Epithelial cell of proximal tubule (primary cell): ENCODE data around the gene PRKAR1B. TPM values are rescaled to one million over a fixed set of nuclear protein-coding genes. Genes with fewer than 3 reads are reported as not detected.

Source experiments
- DNase-seq: peaks from one replicate; pipeline ENCODE4 v3.0.0-alpha.2; 2011; ENCODE audit warnings: low read depth
- H3K4me3 ChIP-seq: 2 replicates; pipeline ENCODE4 v1.5.1; 2011; ENCODE audit warnings: low read depth, mild to moderate bottlenecking, low read length
- total RNA-seq: library from RNA; depleted of rRNA; stranded (reverse); fragments of >200 nt; gene quantifications from 2 replicates; pipeline ENCODE4 v1.2.3, GENCODE V29; 2015
- TF ChIP-seq, protein P1 (sequence below): conservative IDR thresholded peaks from 2 replicates; pipeline ENCODE4 v1.5.1; 2012; ENCODE audit warnings: low read depth, mild to moderate bottlenecking, low read length

The PRKAR1B gene
- total RNA-seq, 1 donor from 2014 or later, result 12.2 TPM

DNA sequence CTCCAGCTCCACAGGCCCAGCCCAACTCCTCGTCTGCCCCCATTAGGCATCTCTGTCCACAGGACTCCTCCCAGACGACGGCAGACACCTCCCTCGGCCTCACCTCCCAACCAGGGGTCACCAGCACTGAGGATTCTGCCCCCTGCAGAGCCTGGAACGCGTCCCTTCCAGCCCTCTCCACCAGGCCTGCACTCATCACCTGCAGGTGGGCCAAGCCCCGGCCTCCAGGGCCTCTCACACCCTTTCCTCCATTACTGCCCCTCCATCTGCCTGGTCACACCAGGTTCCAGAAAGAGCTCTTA is 164.8 kb downstream of the PRKAR1B start:
- TF ChIP-seq, protein P1, sequence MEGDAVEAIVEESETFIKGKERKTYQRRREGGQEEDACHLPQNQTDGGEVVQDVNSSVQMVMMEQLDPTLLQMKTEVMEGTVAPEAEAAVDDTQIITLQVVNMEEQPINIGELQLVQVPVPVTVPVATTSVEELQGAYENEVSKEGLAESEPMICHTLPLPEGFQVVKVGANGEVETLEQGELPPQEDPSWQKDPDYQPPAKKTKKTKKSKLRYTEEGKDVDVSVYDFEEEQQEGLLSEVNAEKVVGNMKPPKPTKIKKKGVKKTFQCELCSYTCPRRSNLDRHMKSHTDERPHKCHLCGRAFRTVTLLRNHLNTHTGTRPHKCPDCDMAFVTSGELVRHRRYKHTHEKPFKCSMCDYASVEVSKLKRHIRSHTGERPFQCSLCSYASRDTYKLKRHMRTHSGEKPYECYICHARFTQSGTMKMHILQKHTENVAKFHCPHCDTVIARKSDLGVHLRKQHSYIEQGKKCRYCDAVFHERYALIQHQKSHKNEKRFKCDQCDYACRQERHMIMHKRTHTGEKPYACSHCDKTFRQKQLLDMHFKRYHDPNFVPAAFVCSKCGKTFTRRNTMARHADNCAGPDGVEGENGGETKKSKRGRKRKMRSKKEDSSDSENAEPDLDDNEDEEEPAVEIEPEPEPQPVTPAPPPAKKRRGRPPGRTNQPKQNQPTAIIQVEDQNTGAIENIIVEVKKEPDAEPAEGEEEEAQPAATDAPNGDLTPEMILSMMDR, result no peak
- no peak overlapping the region for H3K4me3 ChIP-seq
- no peak for DNase-seq

DNA sequence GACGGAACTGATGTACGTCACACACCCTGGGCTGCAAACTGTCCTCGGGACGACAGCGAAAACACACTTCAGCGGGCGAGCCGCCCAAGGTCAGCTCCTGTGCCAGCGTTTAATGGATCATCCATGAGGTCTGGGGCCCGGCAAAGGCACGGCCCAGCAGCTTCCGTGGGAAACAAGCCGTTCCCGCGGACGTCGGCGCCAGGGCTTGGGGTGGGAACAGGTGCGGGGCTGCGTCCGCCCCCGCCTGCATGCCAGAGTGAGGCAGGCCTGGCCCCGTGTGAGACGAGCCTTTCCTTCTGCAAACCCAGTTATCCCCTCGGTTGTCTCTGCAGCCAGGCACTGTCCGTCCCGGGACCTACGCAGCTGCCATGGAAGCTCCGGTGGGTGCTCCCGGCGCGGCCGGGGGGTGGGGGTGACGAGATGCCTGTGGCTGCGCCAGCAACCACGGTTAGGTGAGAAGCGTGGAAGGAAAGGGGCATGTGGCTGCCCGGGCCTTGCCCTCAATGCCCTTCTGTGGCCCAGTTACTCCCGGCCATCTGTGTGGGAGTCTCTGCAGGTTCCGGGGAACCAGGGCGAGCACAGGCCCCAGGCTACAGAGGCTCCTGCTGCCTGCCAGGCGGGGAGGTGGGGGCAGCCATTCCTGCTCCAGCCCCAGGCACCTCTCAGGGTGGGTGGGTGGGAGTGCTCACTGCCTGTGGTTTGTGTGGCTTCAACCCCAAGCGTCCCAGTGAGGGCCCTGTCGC is 165.3 kb downstream of the PRKAR1B start:
- peak; percentile 69 for DNase-seq

DNA sequence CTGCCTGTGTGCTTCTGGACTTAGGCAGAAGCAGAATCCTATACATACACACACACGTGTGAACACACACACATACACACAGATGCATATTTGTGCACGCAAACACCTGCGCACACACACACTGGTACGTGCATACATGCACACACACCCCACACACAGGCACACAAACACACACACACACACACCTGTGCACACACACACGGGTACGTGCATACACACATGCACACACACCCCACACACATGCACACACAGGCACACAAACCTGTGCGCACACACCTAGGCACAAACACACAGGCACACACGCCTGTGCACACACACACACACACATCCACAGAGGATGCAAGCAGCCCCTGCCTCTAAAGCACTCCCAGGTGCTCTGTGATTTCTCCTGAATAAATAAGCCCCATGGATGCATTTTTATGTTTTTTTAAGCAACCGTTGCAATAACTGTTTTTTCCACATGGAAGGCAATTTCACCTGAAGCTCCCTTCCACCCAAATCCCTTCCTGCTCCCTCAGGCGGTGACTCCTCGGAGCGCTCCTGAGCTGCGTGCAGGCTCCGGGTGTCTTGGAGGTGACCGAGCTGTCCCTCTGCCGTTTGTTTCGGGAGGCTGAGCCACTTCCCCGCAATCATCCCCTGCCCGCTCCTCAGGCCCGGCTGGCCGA is 166.0 kb downstream of the PRKAR1B start:
- H3K4me3 ChIP-seq, result peak overlapping the region; percentile 40
- TF ChIP-seq, protein P1, result peak; percentile 27
- DNase-seq, result no peak

More for the DNA sequence above, 165.3 kb downstream of the PRKAR1B start:
- TF ChIP-seq, protein P1, result no peak
- H3K4me3 ChIP-seq, result peak overlapping the region; percentile 40

DNA sequence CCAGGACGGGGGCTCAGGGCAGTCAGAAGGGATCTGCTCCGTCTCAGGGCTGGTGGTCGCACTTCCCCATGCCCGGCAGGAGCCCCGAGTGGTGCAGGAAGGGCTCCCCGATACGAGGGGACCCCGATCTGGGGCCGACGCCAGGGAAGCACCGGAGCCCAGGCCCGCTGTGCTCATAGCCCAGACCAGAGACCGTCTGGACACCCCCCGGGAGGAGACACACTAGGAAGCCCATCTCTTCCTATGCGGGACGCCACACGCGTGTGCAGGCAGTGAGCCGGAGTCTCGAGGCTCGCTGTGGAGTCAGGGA is 167.7 kb downstream of the PRKAR1B start:
- no peak for DNase-seq
- TF ChIP-seq, protein P1, result no peak
- no peak overlapping the region for H3K4me3 ChIP-seq

DNA sequence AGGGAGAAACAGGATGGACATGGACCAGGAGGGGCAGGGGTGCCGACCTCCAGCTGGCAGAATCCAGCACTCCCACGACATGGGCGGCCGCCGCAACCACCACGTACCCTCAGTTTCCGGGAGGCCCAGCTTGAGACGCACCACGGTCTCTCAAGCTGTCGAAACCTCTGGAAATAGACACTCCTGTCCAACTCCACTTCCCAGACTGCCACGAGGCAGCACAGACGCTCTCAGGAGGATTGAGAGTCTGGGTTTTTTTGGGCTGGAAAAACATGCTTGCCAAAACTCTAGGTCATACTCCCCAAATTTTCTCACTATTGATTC is 169.6 kb downstream of the PRKAR1B start:
- TF ChIP-seq, protein P1, result no peak
- DNase-seq, result no peak
- H3K4me3 ChIP-seq, result no peak overlapping the region

DNA sequence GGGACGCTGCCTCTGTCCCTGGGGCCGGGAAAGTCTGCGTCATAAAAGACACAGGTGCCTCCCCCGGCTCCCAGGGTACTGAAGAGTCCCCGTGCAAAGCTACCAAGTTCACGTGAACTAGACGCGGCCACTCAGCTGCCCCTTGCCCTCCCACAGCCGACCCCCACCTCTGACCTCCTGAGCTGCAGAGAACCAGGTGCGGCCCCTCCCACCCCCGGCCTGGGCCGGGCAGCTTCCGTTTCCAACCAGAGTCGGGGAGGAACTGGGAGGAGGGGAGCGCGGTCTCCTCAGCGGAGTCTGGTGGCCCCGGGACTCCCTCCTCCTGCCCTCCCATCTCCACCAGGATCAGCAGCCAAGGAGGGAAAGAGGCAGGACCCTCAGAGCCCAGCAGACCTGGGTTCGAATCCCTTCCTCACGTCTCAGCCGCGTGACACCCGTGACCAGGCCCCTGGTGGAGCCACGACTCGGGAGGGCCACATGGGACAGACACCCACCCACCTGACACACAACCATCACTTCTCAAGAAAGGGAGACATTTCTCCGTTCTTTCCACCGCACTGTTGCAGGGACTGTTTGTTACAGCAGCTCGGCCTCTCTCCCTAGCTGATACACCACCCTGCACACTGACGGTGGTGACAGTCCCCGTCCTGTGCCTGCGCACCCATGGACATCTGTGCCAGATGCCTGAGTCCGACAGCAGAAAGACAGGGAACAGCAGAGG is 170.1 kb downstream of the PRKAR1B start:
- H3K4me3 ChIP-seq, result no peak overlapping the region
- no peak for DNase-seq
- TF ChIP-seq, protein P1, result no peak

DNA sequence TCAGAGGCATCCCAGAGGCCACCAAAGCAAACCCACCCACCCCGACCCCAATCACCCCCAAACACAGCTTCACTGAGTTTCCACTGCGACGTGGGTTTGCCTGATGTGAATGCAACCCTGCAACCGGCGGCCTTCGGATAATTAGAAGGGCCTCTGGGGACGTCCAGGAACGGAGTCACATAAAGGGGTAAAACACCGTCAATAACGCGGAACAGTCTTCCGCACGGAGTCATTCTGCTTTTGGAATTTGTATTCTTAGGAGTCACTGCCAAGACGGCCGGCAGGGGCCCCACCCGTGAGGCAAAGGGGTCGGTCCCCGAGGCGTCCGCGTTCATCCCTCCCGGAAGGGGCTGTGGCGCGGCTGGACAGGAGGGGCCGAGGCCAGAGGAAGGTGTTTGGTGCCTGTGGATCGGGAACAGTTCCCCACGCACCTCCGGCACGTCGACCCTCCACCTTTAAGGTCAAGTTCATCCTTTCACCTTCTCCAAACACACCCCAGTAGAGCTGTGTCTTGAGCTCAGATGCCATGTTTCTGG is 170.7 kb downstream of the PRKAR1B start:
- TF ChIP-seq, protein P1, result no peak
- no peak for DNase-seq
- H3K4me3 ChIP-seq, result no peak overlapping the region
